ENCODE data around the gene STK38. TPM values are rescaled to one million over a fixed set of nuclear protein-coding genes. Genes with fewer than 3 reads are reported as not detected.
A peak's percentile ranks its signal among the peaks of the same experiment; 100 is the strongest.
"Not testable (repeated sequence)": the region's sequence is repeated elsewhere in the genome, so short reads cannot be mapped to it uniquely, and the experiment has no call there.

STK38 gene
- 26.3 TPM for polyA plus RNA-seq (2013, experiment 1 of 2)
- 26.2 TPM for polyA plus RNA-seq (2013, experiment 2 of 2)

- Histone ChIP-seq H3K36me3 (ENCODE audit: control insufficient read depth, insufficient read depth, low read length) (peaks cover 26% of the 10 kb centered on the region), H3K27ac (ENCODE audit: low read depth, low read length, severe bottlenecking) (peak within 1 kb of the TSS; percentile 92), H3K9me3 (ENCODE audit: control insufficient read depth, low read length) (no peaks in the 10 kb centered on the region), H3K4me1 (ENCODE audit: control insufficient read depth, insufficient read depth, low read length, poor library complexity, severe bottlenecking) (peaks cover 8% of the 10 kb centered on the region), H3K4me3 (ENCODE audit: extremely low read depth, insufficient read depth, low read length, poor library complexity, severe bottlenecking) (peak within 1 kb of the TSS; percentile 87)
- WGBS, 2 experiments (ENCODE audit: insufficient coverage in 2 of 2), result 0% methylated on average over 39 to 43 of the region's 51 CpGs
Observed at GRCh38 chr6:36546920-36547645, at the start of gene STK38. STK38 (minus strand) TSS chr6:36547479; CDS start chr6:36540202, 7,277 bp downstream.

GRCh38 chr6:36596356-36596755 lies 49.1 kb upstream of the STK38 start:
- Histone ChIP-seq H3K9me3 (ENCODE audit: control insufficient read depth, low read length) (no peaks in the 10 kb centered on the region), H3K4me3 (ENCODE audit: extremely low read depth, insufficient read depth, low read length, poor library complexity, severe bottlenecking) (peak overlapping the region; percentile 97), H3K27ac (ENCODE audit: low read depth, low read length, severe bottlenecking) (peak overlapping the region; percentile 51), H3K36me3 (ENCODE audit: control insufficient read depth, insufficient read depth, low read length) (peaks cover 65% of the 10 kb centered on the region), H3K4me1 (ENCODE audit: control insufficient read depth, insufficient read depth, low read length, poor library complexity, severe bottlenecking) (peaks cover 15% of the 10 kb centered on the region)
- WGBS, 2 experiments (ENCODE audit: insufficient coverage in 2 of 2), result 0% methylated on average over 3 of the region's 5 CpGs; no CpG with 5 or more reads in 1 of the 2 experiments

- Histone ChIP-seq H3K4me1 (ENCODE audit: control insufficient read depth, insufficient read depth, low read length, poor library complexity, severe bottlenecking) (peaks cover 15% of the 10 kb centered on the region), H3K27ac (ENCODE audit: low read depth, low read length, severe bottlenecking) (peak overlapping the region; percentile 99), H3K36me3 (ENCODE audit: control insufficient read depth, insufficient read depth, low read length) (peaks cover 51% of the 10 kb centered on the region), H3K9me3 (ENCODE audit: control insufficient read depth, low read length) (no peaks in the 10 kb centered on the region), H3K4me3 (ENCODE audit: extremely low read depth, insufficient read depth, low read length, poor library complexity, severe bottlenecking) (peak overlapping the region; percentile 97)
- WGBS, 2 experiments (ENCODE audit: insufficient coverage in 2 of 2), result 0% methylated on average over 4 of the region's 15 CpGs
Observed at GRCh38 chr6:36594816-36595643, 47.8 kb upstream of the STK38 start.

- 0 to 1% methylated on average over 53 to 54 of the region's 58 CpGs for WGBS, 2 experiments (ENCODE audit: insufficient coverage in 2 of 2)
- Histone ChIP-seq H3K27ac (ENCODE audit: low read depth, low read length, severe bottlenecking) (peak within 1 kb of the TSS; percentile 99), H3K4me1 (ENCODE audit: control insufficient read depth, insufficient read depth, low read length, poor library complexity, severe bottlenecking) (peaks cover 11% of the 10 kb centered on the region), H3K4me3 (ENCODE audit: extremely low read depth, insufficient read depth, low read length, poor library complexity, severe bottlenecking) (peak within 1 kb of the TSS; percentile 97), H3K9me3 (ENCODE audit: control insufficient read depth, low read length) (no peaks in the 10 kb centered on the region), H3K36me3 (ENCODE audit: control insufficient read depth, insufficient read depth, low read length) (peaks cover 43% of the 10 kb centered on the region)
Observed at GRCh38 chr6:36594029-36594815, 46.9 kb upstream of the STK38 start, which contains the start of gene SRSF3. SRSF3 (plus strand) TSS chr6:36594362; CDS start chr6:36596763, 2,401 bp downstream.

GRCh38 chr6:36593569-36594028 lies 46.3 kb upstream of the STK38 start:
- WGBS, 2 experiments (ENCODE audit: insufficient coverage in 2 of 2), result 6 to 9% methylated on average over 13 to 14 of the region's 15 CpGs
- H3K36me3 ChIP-seq (ENCODE audit: control insufficient read depth, insufficient read depth, low read length), result peaks cover 37% of the 10 kb centered on the region
- H3K4me3 ChIP-seq (ENCODE audit: extremely low read depth, insufficient read depth, low read length, poor library complexity, severe bottlenecking), result peak overlapping the region; percentile 97
- peak overlapping the region; percentile 99 for H3K27ac ChIP-seq (ENCODE audit: low read depth, low read length, severe bottlenecking)
- peaks cover 7% of the 10 kb centered on the region for H3K4me1 ChIP-seq (ENCODE audit: control insufficient read depth, insufficient read depth, low read length, poor library complexity, severe bottlenecking)
- no peaks in the 10 kb centered on the region for H3K9me3 ChIP-seq (ENCODE audit: control insufficient read depth, low read length)

- 92 to 95% methylated on average over 4 to 11 of the region's 12 CpGs for WGBS, 2 experiments (ENCODE audit: insufficient coverage in 2 of 2)
- Histone ChIP-seq H3K4me3 (ENCODE audit: extremely low read depth, insufficient read depth, low read length, poor library complexity, severe bottlenecking) (no peak overlapping the region), H3K27ac (ENCODE audit: low read depth, low read length, severe bottlenecking) (no peak overlapping the region), H3K36me3 (ENCODE audit: control insufficient read depth, insufficient read depth, low read length) (peaks cover 24% of the 10 kb centered on the region), H3K4me1 (ENCODE audit: control insufficient read depth, insufficient read depth, low read length, poor library complexity, severe bottlenecking) (peaks cover 4% of the 10 kb centered on the region), H3K9me3 (ENCODE audit: control insufficient read depth, low read length) (no peaks in the 10 kb centered on the region)
Observed at GRCh38 chr6:36592221-36592655, 45.0 kb upstream of the STK38 start.

GRCh38 chr6:36590237-36590636 lies 43.0 kb upstream of the STK38 start:
- no CpG with 5 or more reads among the region's 1 CpG for WGBS, 2 experiments (ENCODE audit: insufficient coverage in 2 of 2)
- H3K27ac ChIP-seq (ENCODE audit: low read depth, low read length, severe bottlenecking), result no peak overlapping the region
- peaks cover 6% of the 10 kb centered on the region for H3K36me3 ChIP-seq (ENCODE audit: control insufficient read depth, insufficient read depth, low read length)
- no peak overlapping the region for H3K4me3 ChIP-seq (ENCODE audit: extremely low read depth, insufficient read depth, low read length, poor library complexity, severe bottlenecking)
- peaks cover 6% of the 10 kb centered on the region for H3K4me1 ChIP-seq (ENCODE audit: control insufficient read depth, insufficient read depth, low read length, poor library complexity, severe bottlenecking)
- H3K9me3 ChIP-seq (ENCODE audit: control insufficient read depth, low read length), result no peaks in the 10 kb centered on the region

GRCh38 chr6:36589025-36589400 lies 41.7 kb upstream of the STK38 start:
- not testable (repeated sequence) for H3K4me1 ChIP-seq (ENCODE audit: control insufficient read depth, insufficient read depth, low read length, poor library complexity, severe bottlenecking); H3K9me3 ChIP-seq (ENCODE audit: control insufficient read depth, low read length); H3K27ac ChIP-seq (ENCODE audit: low read depth, low read length, severe bottlenecking); H3K4me3 ChIP-seq (ENCODE audit: extremely low read depth, insufficient read depth, low read length, poor library complexity, severe bottlenecking); H3K36me3 ChIP-seq (ENCODE audit: control insufficient read depth, insufficient read depth, low read length)
- 58 to 91% methylated on average over 2 to 7 of the region's 9 CpGs for WGBS, 2 experiments (ENCODE audit: insufficient coverage in 2 of 2)

- no peak overlapping the region for H3K4me3 ChIP-seq (ENCODE audit: extremely low read depth, insufficient read depth, low read length, poor library complexity, severe bottlenecking)
- peaks cover 8% of the 10 kb centered on the region for H3K4me1 ChIP-seq (ENCODE audit: control insufficient read depth, insufficient read depth, low read length, poor library complexity, severe bottlenecking)
- H3K36me3 ChIP-seq (ENCODE audit: control insufficient read depth, insufficient read depth, low read length), result no peaks in the 10 kb centered on the region
- no peak overlapping the region for H3K27ac ChIP-seq (ENCODE audit: low read depth, low read length, severe bottlenecking)
- no peaks in the 10 kb centered on the region for H3K9me3 ChIP-seq (ENCODE audit: control insufficient read depth, low read length)
- WGBS, 2 experiments (ENCODE audit: insufficient coverage in 2 of 2), result 71% methylated on average over 1 of the region's 1 CpG; no CpG with 5 or more reads in 1 of the 2 experiments
Observed at GRCh38 chr6:36586606-36587005, 39.3 kb upstream of the STK38 start.

GRCh38 chr6:36581716-36582115 lies 34.4 kb upstream of the STK38 start:
- 67 to 88% methylated on average over 3 of the region's 4 CpGs for WGBS, 2 experiments (ENCODE audit: insufficient coverage in 2 of 2)
- H3K9me3 ChIP-seq (ENCODE audit: control insufficient read depth, low read length), result no peaks in the 10 kb centered on the region

More at GRCh38 chr6:36581716-36582115, 34.4 kb upstream of the STK38 start:
- H3K27ac ChIP-seq (ENCODE audit: low read depth, low read length, severe bottlenecking), result no peak overlapping the region
- H3K4me1 ChIP-seq (ENCODE audit: control insufficient read depth, insufficient read depth, low read length, poor library complexity, severe bottlenecking), result peaks cover 39% of the 10 kb centered on the region
- no peak overlapping the region for H3K4me3 ChIP-seq (ENCODE audit: extremely low read depth, insufficient read depth, low read length, poor library complexity, severe bottlenecking)
- no peaks in the 10 kb centered on the region for H3K36me3 ChIP-seq (ENCODE audit: control insufficient read depth, insufficient read depth, low read length)

Measured in mesodermal cell (in vitro differentiated cells).